DMS79 (cell line): ENCODE data around the gene CDH23.
A peak's percentile ranks its signal among the peaks of the same experiment; 100 is the strongest.

ENCODE experiments used
- DNase-seq: peaks from one replicate; lab custom pipeline; 2025; lab: John Stamatoyannopoulos, UW

The CDH23 gene

GRCh38 chr10:71726580-71727104 lies 329.9 kb downstream of the CDH23 start:
- DNase-seq = no peak

GRCh38 chr10:71727105-71727737 lies 330.5 kb downstream of the CDH23 start:
- no peak for DNase-seq

GRCh38 chr10:71727738-71728737 lies 331.3 kb downstream of the CDH23 start:
- DNase-seq = no peak

- no peak for DNase-seq
Measured at GRCh38 chr10:71729161-71729636, 332.5 kb downstream of the CDH23 start.

GRCh38 chr10:71731791-71732190 lies 335.1 kb downstream of the CDH23 start:
- DNase-seq = no peak

GRCh38 chr10:71734797-71735196 lies 338.1 kb downstream of the CDH23 start:
- DNase-seq = no peak

GRCh38 chr10:71735709-71736569 lies 339.2 kb downstream of the CDH23 start:
- DNase-seq = no peak

GRCh38 chr10:71736570-71736952 lies 339.8 kb downstream of the CDH23 start:
- DNase-seq = no peak

- no peak for DNase-seq
Measured at GRCh38 chr10:71737001-71737833, 340.5 kb downstream of the CDH23 start.

- no peak for DNase-seq
Measured at GRCh38 chr10:71737834-71738197, 341.1 kb downstream of the CDH23 start.

GRCh38 chr10:71739358-71739900 lies 342.7 kb downstream of the CDH23 start:
- no peak for DNase-seq

- DNase-seq = peak; percentile 12
Measured at GRCh38 chr10:71740069-71740653, 343.4 kb downstream of the CDH23 start.

- no peak for DNase-seq
Measured at GRCh38 chr10:71741029-71741428, 344.3 kb downstream of the CDH23 start.

- DNase-seq = no peak
Measured at GRCh38 chr10:71741671-71742070, 345.0 kb downstream of the CDH23 start.

- DNase-seq = no peak
Measured at GRCh38 chr10:71742301-71743088, 345.8 kb downstream of the CDH23 start.

GRCh38 chr10:71743089-71743838 lies 346.5 kb downstream of the CDH23 start:
- no peak for DNase-seq

- DNase-seq = no peak
Measured at GRCh38 chr10:71743866-71744265, 347.1 kb downstream of the CDH23 start.

- no peak for DNase-seq
Measured at GRCh38 chr10:71744897-71745663, 348.4 kb downstream of the CDH23 start.
